ENCODE data around the gene IGIP.

DNA sequence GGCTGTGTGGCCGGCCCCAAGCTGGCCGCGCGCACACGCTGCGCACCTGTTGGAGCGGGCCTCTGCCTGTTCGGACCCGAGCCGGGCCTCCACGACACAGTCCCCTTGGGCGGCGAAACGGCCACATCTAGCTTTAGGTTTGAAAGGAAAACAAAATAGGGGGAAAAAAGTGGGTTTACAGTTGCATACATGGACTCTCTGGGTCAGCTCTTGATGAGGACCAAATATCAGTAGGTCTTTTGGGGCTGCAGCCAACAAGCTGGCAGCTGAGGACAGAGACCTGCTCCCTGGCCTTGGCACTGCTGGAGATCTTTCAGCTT lies 20.7 kb downstream of the IGIP start:
- TF ChIP-seq, protein P1, sequence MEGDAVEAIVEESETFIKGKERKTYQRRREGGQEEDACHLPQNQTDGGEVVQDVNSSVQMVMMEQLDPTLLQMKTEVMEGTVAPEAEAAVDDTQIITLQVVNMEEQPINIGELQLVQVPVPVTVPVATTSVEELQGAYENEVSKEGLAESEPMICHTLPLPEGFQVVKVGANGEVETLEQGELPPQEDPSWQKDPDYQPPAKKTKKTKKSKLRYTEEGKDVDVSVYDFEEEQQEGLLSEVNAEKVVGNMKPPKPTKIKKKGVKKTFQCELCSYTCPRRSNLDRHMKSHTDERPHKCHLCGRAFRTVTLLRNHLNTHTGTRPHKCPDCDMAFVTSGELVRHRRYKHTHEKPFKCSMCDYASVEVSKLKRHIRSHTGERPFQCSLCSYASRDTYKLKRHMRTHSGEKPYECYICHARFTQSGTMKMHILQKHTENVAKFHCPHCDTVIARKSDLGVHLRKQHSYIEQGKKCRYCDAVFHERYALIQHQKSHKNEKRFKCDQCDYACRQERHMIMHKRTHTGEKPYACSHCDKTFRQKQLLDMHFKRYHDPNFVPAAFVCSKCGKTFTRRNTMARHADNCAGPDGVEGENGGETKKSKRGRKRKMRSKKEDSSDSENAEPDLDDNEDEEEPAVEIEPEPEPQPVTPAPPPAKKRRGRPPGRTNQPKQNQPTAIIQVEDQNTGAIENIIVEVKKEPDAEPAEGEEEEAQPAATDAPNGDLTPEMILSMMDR (IDR thresholded peaks at IDR 0.05) = no peak
- no peak for TF ChIP-seq POLR2A (IDR thresholded peaks at IDR 0.05)

Data from testis (tissue), 2 donors.